RPMI8226 (cell line): ENCODE data around the gene KHK.
A peak's percentile ranks its signal among the peaks of the same experiment; 100 is the strongest.
"Not testable (repeated sequence)": the region's sequence is repeated elsewhere in the genome, so short reads cannot be mapped to it uniquely, and the experiment has no call there.

Experiments
- DNase-seq: peaks from one replicate; pipeline ENCODE4 v3.0.0-alpha.2; 2015

The KHK gene

GRCh38 chr2:27060323-27060722, 26.2 kb upstream of the KHK start:
- no peak for DNase-seq

GRCh38 chr2:27065128-27065527, 21.4 kb upstream of the KHK start:
- no peak for DNase-seq

GRCh38 chr2:27067385-27067784, 19.2 kb upstream of the KHK start:
- DNase-seq, result no peak

- no peak for DNase-seq
These were observed 17.1 kb upstream of the KHK start for GRCh38 chr2:27069436-27069835.

GRCh38 chr2:27069961-27070618, 16.5 kb upstream of the KHK start:
- DNase-seq, result no peak

GRCh38 chr2:27070653-27071276, 15.8 kb upstream of the KHK start:
- no peak for DNase-seq

GRCh38 chr2:27071277-27071989, 15.1 kb upstream of the KHK start, which contains the start of gene OST4:
Gene OST4 (minus strand): TSS chr2:27071654.
- peak; percentile 96 for DNase-seq

- DNase-seq, result no peak
These were observed 14.4 kb upstream of the KHK start for GRCh38 chr2:27071990-27072830.

- no peak for DNase-seq
These were observed 13.7 kb upstream of the KHK start for GRCh38 chr2:27072920-27073319.

GRCh38 chr2:27073782-27074181, 12.8 kb upstream of the KHK start:
- peak; percentile 29 for DNase-seq

- DNase-seq, result peak; percentile 78
These were observed 11.6 kb upstream of the KHK start for GRCh38 chr2:27074738-27075565.

- DNase-seq, result not testable (repeated sequence)
These were observed 11.1 kb upstream of the KHK start for GRCh38 chr2:27075566-27075871.

- no peak for DNase-seq
These were observed 10.2 kb upstream of the KHK start for GRCh38 chr2:27076323-27076722.

- DNase-seq, result no peak
These were observed 9.3 kb upstream of the KHK start for GRCh38 chr2:27077231-27077630.

- DNase-seq, result no peak
These were observed 8.0 kb upstream of the KHK start, which contains the start of gene EMILIN1 for GRCh38 chr2:27078267-27079194. Gene EMILIN1 (plus strand): TSS chr2:27078615. CDS start chr2:27079066, 451 bp downstream.

GRCh38 chr2:27079233-27080139, 7.1 kb upstream of the KHK start:
- DNase-seq, result no peak

- no peak for DNase-seq
These were observed 6.5 kb upstream of the KHK start for GRCh38 chr2:27080140-27080469.

- DNase-seq, result no peak
These were observed 6.0 kb upstream of the KHK start for GRCh38 chr2:27080603-27080936.

- DNase-seq, result peak; percentile 23
These were observed 4.4 kb upstream of the KHK start for GRCh38 chr2:27081984-27082772.
